Activated CD8-positive, alpha-beta memory T cell treated with anti-CD3 and anti-CD28 coated beads, Interleukin-2, amount 50 U/mL, for 24 hours (primary cell): ENCODE measurements around the gene FUT4.
"Not testable (repeated sequence)": the region's sequence is repeated elsewhere in the genome, so short reads cannot be mapped to it uniquely, and the experiment has no call there.

Experiments used
- DNase-seq: peaks from one replicate; pipeline ENCODE4 v3.0.0-alpha.2; 2020; ENCODE audit errors: extremely low read depth

FUT4 gene, protein sequence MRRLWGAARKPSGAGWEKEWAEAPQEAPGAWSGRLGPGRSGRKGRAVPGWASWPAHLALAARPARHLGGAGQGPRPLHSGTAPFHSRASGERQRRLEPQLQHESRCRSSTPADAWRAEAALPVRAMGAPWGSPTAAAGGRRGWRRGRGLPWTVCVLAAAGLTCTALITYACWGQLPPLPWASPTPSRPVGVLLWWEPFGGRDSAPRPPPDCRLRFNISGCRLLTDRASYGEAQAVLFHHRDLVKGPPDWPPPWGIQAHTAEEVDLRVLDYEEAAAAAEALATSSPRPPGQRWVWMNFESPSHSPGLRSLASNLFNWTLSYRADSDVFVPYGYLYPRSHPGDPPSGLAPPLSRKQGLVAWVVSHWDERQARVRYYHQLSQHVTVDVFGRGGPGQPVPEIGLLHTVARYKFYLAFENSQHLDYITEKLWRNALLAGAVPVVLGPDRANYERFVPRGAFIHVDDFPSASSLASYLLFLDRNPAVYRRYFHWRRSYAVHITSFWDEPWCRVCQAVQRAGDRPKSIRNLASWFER

DNA sequence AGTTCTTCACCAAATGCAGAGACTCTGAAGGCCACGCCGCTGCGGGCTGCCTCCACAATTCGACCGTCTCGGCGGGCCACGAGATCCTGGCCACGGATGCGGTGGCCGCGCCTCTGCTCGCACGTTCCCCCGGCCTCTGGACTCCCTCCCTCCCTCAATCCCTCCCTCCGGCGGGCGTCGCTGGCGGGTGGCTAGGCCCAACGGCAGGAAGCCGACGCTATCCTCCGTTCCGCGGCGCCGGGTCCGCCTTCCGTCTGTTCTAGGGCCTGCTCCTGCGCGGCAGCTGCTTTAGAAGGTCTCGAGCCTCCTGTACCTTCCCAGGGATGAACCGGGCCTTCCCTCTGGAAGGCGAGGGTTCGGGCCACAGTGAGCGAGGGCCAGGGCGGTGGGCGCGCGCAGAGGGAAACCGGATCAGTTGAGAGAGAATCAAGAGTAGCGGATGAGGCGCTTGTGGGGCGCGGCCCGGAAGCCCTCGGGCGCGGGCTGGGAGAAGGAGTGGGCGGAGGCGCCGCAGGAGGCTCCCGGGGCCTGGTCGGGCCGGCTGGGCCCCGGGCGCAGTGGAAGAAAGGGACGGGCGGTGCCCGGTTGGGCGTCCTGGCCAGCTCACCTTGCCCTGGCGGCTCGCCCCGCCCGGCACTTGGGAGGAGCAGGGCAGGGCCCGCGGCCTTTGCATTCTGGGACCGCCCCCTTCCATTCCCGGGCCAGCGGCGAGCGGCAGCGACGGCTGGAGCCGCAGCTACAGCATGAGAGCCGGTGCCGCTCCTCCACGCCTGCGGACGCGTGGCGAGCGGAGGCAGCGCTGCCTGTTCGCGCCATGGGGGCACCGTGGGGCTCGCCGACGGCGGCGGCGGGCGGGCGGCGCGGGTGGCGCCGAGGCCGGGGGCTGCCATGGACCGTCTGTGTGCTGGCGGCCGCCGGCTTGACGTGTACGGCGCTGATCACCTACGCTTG, at the start of gene FUT4:
FUT4 (plus strand) TSS at position 227 of the 951 bp plus-strand sequence; CDS start at position 440, 213 bp downstream.
- DNase-seq = peak; percentile 39

DNA sequence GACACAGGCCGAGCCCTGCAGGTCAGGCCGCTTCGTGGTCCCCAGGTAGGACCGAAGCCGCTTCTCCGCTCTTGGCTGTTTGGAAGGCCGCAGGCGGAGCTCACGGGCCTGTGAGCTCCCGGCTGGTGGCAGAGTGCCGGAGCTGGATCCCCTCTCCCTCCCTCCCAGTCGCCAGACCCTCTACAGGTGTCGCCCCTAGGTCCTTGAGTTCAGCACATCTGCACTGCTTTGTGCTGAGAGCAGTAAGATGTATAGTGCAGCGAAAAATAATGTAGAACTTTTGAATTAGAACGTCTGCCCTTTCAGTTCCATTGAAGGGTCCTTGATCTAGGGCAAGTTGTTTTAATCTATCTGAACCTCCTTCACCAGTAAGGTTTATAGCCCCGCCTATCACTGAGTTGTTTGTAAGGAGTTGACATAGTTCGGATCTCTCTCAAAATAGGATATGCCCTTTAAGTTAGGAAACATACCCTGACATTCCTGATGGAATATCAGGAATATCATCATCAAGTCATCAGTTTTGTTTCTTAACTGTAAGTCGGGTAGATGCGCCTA, 49.5 kb upstream of the FUT4 start:
- DNase-seq = no peak

DNA sequence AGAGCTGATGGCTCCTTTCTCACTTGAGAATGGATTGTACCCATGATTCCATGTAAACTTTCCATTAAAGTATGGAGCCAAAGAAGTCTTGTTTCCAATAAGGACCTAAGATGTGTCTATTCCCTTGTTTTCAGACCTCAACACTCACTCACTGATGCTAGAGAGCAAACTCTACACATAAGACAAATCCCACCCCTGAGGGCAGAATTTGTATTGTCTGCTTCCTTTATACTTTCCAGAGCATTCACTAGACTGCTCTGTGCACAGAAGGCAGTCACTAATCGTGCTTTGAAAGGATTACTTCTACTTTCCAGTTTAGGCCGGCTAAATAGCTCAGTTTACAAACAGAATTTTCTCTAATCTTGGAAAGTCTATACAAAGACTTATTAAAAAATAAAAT, 43.5 kb upstream of the FUT4 start:
- no peak for DNase-seq

DNA sequence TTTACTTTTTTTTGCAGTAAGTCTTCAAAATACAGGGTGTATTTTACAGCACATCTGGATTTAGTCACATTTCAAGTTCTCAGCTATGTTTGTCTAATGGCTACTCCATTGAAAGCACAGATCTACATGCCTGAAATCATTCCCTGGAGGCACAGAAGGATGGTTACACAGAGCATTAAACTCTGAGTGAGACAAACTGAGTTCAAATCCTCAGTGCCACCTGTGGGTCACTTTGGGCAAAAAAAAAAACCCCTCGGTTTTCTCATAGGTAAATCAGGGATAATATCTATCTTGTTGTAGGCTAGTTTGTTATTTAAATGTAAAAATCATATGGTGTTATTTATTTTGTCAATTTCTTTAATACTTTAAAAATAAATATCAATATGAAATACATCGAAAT, 42.2 kb upstream of the FUT4 start:
- no peak for DNase-seq

DNA sequence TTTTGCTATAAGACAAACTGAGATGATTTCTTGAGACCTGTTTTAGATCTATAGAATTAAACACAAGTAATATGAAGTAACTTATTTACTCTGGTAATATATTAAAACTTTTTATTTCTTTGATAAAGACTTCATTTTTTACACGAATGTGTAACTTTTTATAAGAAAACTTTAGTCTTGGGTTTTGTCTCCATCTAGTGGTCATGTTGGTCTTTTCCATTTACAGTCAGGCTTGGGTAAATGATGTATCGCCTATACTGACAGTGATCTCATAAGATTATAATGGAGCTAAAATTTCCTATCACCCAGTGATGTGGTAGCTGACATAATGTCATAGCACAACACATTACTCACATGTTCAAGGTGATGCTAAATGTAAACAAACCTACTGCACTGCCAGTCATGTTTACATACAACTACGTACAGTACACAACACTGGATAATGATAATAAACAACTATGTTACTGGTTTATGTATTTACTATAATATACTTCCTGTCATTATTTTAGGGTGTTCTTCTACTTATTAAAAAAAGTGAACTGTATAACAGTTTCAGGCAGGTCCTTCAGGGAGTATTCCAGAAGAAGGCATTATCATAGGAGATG, 38.9 kb upstream of the FUT4 start:
- no peak for DNase-seq

DNA sequence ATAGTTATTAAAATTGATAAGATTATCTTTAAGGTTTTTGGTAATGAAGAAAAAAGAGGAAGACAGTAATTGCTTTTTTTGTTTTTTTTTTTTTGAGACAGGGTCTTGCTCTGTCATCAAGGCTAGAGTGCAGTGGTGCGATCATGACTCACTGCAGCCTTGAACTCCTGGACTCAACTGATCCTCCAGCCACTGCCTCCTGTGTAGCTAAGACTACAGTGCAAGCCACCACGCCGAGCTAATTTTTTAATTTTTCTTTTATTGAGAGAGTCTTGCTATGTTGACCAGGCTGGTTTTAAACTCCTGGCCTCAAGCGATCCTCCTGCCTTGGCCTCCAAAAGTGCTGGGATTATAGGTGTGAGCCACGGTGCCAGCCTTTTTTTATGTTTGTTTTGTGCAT, 37.2 kb upstream of the FUT4 start:
- not testable (repeated sequence) for DNase-seq

DNA sequence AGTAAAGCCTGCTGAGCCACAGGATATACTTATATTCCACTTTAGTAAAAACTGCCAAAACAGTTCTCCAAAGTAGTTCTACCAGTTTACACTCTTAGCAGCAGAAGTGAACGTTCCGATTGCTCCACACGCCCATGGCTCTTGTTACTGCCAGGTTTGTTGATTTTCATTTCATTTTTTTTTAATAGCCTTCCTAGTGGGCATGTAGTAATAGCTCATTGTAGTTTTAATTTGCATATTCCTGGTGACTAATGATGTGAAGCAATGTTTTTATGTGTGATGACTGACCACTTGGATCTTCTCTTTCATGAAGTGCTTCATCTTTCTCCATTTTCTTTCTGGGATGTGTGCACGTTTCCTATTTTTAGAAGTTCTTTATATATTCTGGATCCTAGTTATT, 36.2 kb upstream of the FUT4 start:
- DNase-seq = no peak

DNA sequence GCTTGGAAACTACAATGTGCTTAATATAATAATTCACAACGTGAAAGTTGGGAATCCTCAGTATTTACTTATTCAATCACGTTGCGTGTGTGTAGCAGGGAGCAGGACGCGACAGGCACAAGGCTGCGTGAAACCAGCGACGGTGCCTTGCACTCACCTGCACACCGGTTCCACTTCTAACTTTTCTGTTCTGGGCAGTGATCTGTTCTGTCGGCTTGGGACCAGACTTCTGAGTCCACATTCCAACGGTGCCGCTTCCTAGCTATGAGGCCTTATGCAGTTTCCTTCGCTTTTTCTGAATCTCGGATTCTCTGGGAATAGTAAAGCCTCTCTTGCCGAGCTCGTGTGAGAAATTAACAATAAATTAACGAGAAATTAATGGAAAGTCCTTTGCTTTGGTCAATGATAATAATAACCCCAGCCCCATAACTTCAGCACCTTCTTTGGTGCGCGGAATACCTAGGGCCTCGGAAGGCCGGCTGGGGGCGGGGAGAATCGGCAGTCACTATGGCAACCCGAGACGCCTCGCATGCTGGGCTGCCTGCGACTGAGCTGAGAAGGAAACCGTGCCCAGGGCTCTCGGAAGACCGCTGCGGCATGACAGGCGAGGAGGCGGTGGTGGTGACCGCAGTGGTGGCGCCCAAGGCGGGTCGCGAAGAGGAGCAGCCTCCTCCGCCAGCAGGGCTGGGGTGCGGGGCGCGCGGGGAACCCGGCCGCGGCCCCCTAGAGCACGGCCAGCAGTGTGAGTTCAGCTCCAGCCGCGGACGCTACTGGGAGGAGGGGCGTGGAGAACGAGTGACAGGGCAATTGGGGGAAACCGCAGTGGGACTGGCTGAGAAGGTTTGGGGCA, 31.6 kb upstream of the FUT4 start, which contains the start of gene C11orf97:
C11orf97 (plus strand) TSS at position 530 of the 850 bp plus-strand sequence; CDS start at position 598, 68 bp downstream.
- DNase-seq = no peak

DNA sequence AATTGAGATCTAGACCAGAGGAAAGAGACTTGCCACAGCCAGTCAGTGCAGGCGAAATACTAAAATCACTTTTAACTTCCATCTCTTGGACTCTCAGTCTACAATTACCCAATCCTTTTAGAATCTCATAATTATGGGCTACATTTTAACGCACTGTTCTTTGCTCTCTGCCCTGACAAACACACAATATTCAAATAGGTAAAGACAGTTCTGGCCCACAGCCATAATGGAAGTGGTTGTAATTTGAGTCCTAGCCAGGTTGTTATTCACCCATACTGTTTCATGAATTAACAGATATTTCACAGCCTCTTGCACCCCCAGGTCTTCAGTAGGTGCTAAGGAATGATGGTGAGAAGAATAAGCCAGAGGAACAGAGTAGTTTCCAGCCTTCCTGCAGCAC, 30.6 kb upstream of the FUT4 start:
- no peak for DNase-seq

DNA sequence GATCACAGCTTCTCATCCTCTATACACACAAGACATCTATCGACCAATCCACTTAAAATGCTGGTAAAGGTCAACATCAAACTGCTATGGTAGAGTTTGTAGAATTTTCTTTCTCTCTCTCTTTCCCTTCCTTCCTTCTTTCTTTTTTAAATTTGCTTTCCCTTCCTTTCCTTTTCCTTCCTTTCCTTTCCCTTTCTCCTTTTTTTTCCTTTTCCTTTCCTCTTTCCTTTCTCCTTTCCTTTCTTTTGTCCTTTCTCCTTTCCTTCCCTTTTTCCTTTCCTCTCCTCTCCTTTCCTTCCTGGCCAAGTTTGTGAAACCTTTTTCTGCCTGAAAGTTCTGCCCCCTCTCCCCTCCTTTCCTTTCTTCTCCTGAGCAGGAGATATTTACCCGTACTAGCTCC, 28.3 kb upstream of the FUT4 start:
- DNase-seq = no peak

DNA sequence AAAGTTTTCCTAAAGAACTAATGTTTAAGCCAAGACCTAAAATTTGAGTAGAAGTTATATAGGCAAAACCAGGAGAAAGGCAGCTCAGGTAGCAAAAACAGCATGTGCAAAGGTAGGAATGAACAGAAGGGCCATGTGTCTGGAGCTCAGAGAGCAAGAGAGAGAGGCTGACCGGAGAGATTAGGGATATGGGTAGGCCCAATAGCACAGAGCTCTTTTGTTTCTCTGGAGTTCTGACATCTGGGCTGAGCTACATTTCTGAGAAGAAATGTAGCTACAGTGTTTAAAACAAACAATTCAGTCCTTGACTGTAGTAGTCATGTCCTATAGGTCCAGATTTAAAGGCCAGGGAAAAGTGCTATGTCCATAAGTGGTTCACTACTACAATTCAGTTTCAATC, 27.0 kb upstream of the FUT4 start:
- DNase-seq = no peak

DNA sequence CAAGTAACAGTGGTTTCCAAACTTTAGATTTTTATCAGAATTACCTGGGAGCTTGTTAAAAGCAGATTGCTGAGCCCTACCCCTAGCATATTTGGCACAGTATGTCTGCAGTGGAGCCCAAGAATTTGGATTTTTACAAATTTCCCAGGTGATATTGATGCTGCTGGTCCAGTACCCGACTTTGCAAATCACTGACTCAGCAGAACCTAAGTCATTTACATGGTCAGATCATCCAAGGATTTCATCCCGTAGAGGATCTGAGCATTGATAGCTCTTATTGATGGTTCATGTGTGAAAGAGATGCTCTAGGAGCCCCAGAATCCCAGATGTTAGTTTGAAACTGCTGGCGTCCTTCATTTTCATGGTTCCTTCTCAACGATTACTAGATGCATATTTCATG, 25.4 kb upstream of the FUT4 start:
- DNase-seq = no peak

DNA sequence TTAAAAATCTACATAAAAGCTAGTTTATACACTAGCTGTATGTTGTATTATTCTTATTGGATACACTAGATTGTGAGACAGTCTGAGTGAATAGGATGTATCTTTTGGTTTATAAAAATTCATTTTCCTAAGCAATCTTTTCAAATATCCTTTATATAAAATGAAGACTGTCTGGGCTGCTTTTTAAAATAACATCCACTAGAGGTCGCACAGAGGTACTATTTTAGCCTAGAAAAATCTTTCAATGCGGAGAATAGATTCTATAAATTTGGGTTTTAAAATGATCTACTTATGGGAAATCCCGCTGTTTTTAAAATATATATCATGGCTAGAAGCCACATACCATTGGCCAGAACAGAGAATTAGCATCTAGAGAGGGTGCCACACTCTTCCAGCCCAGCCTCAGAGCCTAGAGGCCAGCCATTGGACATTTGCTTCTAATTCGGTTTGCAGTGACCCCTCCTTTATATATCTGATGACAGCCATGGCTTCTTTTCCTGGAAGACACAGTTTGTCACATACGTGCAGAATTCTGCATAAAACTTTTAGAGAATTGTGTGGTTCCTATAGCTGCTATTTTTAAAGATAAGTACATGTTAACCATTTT, 24.1 kb upstream of the FUT4 start:
- no peak for DNase-seq

DNA sequence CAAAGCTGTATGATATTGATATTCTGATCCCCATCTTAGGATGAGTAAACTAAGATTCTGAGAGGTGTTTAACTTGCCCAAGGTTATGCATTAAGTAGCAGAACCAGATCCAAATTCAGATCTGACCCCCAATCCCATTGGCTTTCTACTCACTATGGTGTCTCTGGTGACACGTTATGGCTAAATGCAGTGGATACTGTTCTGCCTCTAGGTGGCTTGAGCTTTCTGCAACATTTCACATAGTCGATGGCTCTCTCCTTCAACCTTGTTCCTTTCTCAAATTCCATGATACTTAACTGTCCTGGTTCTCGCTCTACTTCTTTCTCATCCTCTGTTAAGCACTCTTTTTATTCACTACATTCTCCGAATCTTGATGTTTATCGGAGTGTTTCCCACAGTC, 22.0 kb upstream of the FUT4 start:
- DNase-seq = no peak

DNA sequence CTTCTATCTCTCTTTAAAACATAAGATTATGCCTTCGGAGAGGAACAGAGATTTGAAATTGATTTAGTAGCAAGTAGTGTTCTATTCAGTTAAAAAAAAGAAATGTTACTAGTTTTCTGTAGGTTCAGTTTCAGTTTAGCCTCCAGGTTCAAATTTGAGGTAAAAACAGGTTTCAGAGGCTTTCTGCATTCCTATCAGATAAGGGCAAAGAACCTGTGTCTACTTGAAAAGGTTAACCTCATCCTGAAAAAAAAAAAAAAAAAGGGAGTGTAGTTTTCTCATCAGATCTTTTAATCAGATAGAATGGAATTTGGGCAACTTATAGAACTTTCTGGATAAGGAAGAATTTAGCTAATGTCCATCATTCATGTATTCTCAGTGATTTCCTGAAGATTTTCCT, 19.4 kb upstream of the FUT4 start:
- DNase-seq = no peak

DNA sequence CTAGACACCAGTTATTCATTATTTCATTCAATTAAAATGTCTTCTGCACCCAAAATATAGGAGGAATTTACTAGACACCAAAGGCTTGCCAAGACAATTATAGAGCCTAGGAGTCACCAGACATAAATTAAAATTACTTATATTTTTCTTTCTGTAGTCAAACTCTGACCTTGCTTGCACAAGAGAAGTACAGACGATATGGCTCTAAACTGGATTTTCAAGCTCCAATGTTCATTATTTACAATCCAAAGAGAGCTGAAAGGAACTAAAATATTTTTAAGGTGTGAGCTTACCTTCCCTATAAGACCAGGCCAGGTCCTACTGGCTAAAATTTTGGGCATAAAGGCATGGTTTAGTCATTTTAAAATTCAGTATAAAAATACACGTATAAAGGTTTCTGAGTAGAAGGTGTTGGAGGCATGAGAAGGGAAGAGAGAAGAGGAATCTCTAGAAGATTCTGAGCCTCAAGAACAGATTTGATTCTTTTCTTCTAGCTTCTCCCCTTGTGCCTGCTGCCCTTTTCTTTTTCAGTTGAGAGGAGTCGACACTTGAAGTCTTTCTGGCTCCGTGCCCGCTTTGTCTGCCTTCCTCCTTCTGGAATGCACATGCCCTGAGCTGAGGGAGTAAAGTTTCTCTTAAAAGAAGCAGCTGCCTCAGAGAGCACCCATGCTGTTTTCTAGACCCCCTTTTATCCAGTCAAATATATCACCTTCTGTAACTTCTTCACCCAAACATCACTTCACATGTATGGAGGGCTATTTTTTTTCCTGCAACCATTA, 18.0 kb upstream of the FUT4 start:
- no peak for DNase-seq

DNA sequence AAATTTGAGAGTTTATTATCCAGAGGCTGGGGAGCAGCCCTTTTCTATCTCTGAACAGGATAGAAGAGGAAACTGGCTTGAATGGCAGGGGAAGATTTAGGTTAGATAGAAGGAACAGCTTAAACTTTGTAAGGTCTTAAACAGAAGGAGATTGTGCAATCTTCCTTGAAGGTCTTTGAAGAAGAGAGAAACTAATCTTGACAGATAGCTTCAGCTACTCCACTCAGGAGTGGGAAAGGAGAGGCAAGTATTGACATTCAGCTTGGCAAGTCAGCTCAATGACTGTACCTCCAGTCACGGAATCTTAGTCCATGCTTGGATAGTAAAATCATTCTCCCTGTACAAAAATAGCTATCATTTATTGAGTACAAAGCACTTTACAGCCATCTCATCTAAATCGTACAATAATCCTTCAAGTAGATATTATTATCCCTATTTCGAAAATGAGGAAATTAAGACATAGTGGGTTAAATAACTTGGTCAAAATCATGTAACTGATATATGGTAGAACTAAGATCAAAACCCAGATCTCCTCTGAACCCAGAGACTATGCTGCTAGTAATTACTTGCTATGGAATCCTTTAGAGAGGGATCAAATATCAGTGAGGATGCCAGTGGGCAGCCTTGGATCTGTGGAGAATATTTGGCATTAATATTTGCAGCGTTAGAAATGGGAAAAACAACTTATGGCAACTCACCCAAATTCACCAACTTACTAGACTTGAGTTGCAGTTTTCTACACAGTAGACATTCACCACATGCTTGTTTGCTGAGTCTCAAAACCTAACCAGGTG, 16.9 kb upstream of the FUT4 start:
- DNase-seq = no peak

DNA sequence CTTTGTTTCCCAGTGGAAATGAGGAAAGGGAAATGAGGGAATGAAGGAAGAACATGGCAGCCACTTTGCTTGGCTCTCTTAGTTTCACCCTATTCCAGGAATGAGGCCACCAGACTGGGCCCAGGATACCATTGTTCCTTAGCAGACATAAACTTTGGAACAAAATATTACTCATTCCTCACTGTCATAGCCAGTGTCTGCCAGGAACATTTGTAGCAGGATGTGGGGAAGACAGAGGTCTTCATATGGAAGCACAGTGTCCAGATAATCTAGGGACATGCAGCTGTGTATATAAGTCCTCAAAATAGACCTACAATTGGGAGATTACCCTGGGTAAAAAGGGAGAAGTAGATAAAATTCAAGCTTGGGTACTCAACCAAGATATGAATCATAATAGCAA, 15.2 kb upstream of the FUT4 start:
- DNase-seq = no peak

DNA sequence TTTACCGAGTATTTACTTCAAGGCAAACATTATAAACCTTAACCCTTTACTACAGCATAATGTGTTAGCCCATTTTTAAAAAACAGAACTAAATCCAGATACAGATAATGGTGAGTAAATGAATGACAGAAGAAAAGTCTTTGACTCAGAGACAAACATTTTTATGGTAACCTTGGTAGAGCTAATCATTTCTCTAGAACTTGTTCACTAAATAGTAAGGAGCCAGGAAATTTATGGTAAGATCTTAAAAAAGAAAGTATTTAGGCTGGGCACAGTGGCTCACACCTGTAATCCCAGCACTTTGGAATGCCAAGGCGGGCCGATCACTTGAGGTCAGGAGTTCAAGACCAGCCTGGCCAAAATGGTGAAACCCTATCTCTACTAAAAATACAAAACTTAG, 11.5 kb upstream of the FUT4 start:
- DNase-seq = no peak
